ENCODE data around the gene PTBP2. TPM values are rescaled to one million over a fixed set of nuclear protein-coding genes. Genes with fewer than 3 reads are reported as not detected.
A peak's percentile ranks its signal among the peaks of the same experiment; 100 is the strongest.

PTBP2 gene
- total and polyA plus RNA-seq, 4 donors, result 2.5 to 14.6 (median 9.0) TPM

GRCh38 chr1:96771847-96772246 lies 50.3 kb downstream of the PTBP2 start:
- Histone ChIP-seq H3K9me3 (ENCODE audit: control insufficient read depth in 4 of 4, low read length in 3 of 4) (no peaks in the 10 kb centered on the region), H3K36me3 (ENCODE audit: control insufficient read depth in 4 of 4, insufficient read depth in 3 of 4, low read depth in 1 of 4, low read length in 3 of 4) (peaks cover 0 to 5% (median 2%) of the 10 kb centered on the region in 4 donors)

GRCh38 chr1:96772349-96772748 lies 50.8 kb downstream of the PTBP2 start:
- no peak overlapping the region for H3K27ac ChIP-seq (ENCODE audit: low read depth in 1 of 2, low read length in 2 of 2)
- DNase-seq (ENCODE audit: low spot score), result no peak
- no peak overlapping the region for H3K9ac ChIP-seq (ENCODE audit: low read depth in 1 of 2, low read length in 2 of 2)
- H3K9me3 ChIP-seq (ENCODE audit: control insufficient read depth in 4 of 4, low read length in 3 of 4), result no peaks in the 10 kb centered on the region
- H3K4me1 ChIP-seq (ENCODE audit: control insufficient read depth in 4 of 4, insufficient read depth in 4 of 4, low read length in 3 of 4), result peaks cover 0 to 8% (median 0%) of the 10 kb centered on the region in 4 donors
- H3K27me3 ChIP-seq (ENCODE audit: control insufficient read depth in 4 of 4, insufficient read depth in 4 of 4, low read length in 3 of 4), result no peaks in the 10 kb centered on the region
- H3K36me3 ChIP-seq (ENCODE audit: control insufficient read depth in 4 of 4, insufficient read depth in 3 of 4, low read depth in 1 of 4, low read length in 3 of 4), result peaks cover 0 to 5% (median 2%) of the 10 kb centered on the region in 4 donors
- TF ChIP-seq HNF4G (IDR thresholded peaks at IDR 0.05) (peak; percentile 24), SP1 (IDR thresholded peaks at IDR 0.05) (peak; percentile 63), HNF4A (conservative IDR thresholded peaks at IDR 0.05) (peak; percentile 65 to 76), REST (IDR thresholded peaks at IDR 0.05) (no peak), ATF3 (IDR thresholded peaks at IDR 0.05) (no peak)
- WGBS, result 56% methylated on average over 1 of the region's 1 CpG
- no peak overlapping the region for H3K4me3 ChIP-seq (ENCODE audit: low read depth in 1 of 3, low read length in 3 of 3)

More at GRCh38 chr1:96771847-96772246, 50.3 kb downstream of the PTBP2 start:
- H3K4me1 ChIP-seq (ENCODE audit: control insufficient read depth in 4 of 4, insufficient read depth in 4 of 4, low read length in 3 of 4), result peaks cover 0 to 8% (median 0%) of the 10 kb centered on the region in 4 donors
- no peak for DNase-seq (ENCODE audit: low spot score)
- no peak overlapping the region for H3K9ac ChIP-seq (ENCODE audit: low read depth in 1 of 2, low read length in 2 of 2)
- no peak overlapping the region for H3K27ac ChIP-seq (ENCODE audit: low read depth in 1 of 2, low read length in 2 of 2)
- TF ChIP-seq ZBTB33 (IDR thresholded peaks at IDR 0.05) (no peak), EGR1 (IDR thresholded peaks at IDR 0.05; ENCODE audit: low read depth in 2 of 2) (no peak), JUND (IDR thresholded peaks at IDR 0.05) (no peak), RAD21 (IDR thresholded peaks at IDR 0.05) (no peak), ATF3 (IDR thresholded peaks at IDR 0.05) (no peak), TAF1 (conservative IDR thresholded peaks at IDR 0.05) (no peak), FOXA2 (IDR thresholded peaks at IDR 0.05) (no peak), SP1 (IDR thresholded peaks at IDR 0.05) (no peak), FOXA1 (IDR thresholded peaks at IDR 0.05) (no peak), GABPA (IDR thresholded peaks at IDR 0.05 in 1 of 2, conservative IDR thresholded peaks at IDR 0.05 in 1 of 2) (no peak)
- no peak overlapping the region for H3K4me3 ChIP-seq (ENCODE audit: low read depth in 1 of 3, low read length in 3 of 3)
- no peaks in the 10 kb centered on the region for H3K27me3 ChIP-seq (ENCODE audit: control insufficient read depth in 4 of 4, insufficient read depth in 4 of 4, low read length in 3 of 4)
- WGBS, result 92% methylated on average over 2 of the region's 2 CpGs

Data from liver (tissue), 9 donors.